WERI-Rb-1 (cell line): Measurements from ENCODE around the gene GCN1.

Experiments used
- DNase-seq: peaks from one replicate; pipeline ENCODE4 v3.0.0-alpha.2; 2020
- H3K27ac ChIP-seq: fragments of 250-450 bp; sonication (Bioruptor Pico); 2 replicates; pipeline ENCODE4 v1.5.1; 2020; ENCODE audit warnings: mild to moderate bottlenecking, moderate library complexity
- H3K27me3 ChIP-seq: fragments of 250-450 bp; sonication (Bioruptor Pico); 2 replicates; pipeline ENCODE4 v1.5.1; 2021; ENCODE audit warnings: mild to moderate bottlenecking, low read depth, moderate library complexity; ENCODE audit not compliant: insufficient read depth, severe bottlenecking
- H3K36me3 ChIP-seq: fragments of 250-450 bp; sonication (Bioruptor Pico); 2 replicates; pipeline ENCODE4 v1.5.1; 2020; ENCODE audit warnings: mild to moderate bottlenecking, moderate library complexity
- H3K4me3 ChIP-seq: 2 replicates; pipeline ENCODE4 v1.5.1; 2011; ENCODE audit warnings: low read depth, mild to moderate bottlenecking, control low read depth, low read length
- H3K9me3 ChIP-seq: fragments of 250-450 bp; sonication (Bioruptor Pico); 2 replicates; pipeline ENCODE4 v1.5.1; 2021; ENCODE audit warnings: mild to moderate bottlenecking, moderate library complexity; ENCODE audit not compliant: severe bottlenecking
- CTCF ChIP-seq: IDR thresholded peaks from 2 replicates; pipeline ENCODE4 v1.5.1; 2011; ENCODE audit warnings: low read depth, mild to moderate bottlenecking, control low read depth, inconsistent platforms, low read length

GCN1 gene

GRCh38 chr12:120183211-120183631, 11.3 kb downstream of the GCN1 start:
- TF ChIP-seq CTCF, result no peak
- Histone ChIP-seq H3K36me3 (peaks cover 78% of the 10 kb centered on the region), H3K4me3 (no peak overlapping the region), H3K9me3 (no peaks in the 10 kb centered on the region), H3K27me3 (no peaks in the 10 kb centered on the region), H3K27ac (peak overlapping the region; percentile 41; the same call in 1 of the 2 replicates)
- no peak for DNase-seq

GRCh38 chr12:120181991-120182631, 12.4 kb downstream of the GCN1 start:
- no peak overlapping the region; the same call in 1 of the 2 replicates for H3K4me3 ChIP-seq
- H3K27me3 ChIP-seq, result no peaks in the 10 kb centered on the region
- no peaks in the 10 kb centered on the region for H3K9me3 ChIP-seq
- H3K27ac ChIP-seq, result peak overlapping the region; percentile 41
- DNase-seq, result peak; percentile 81
- H3K36me3 ChIP-seq, result peaks cover 79% of the 10 kb centered on the region
- TF ChIP-seq CTCF, result 0 out of 2 replicates have a peak, but pooled peaks have one; percentile 15

GRCh38 chr12:120180975-120181374, 13.5 kb downstream of the GCN1 start:
- no peak overlapping the region for H3K27ac ChIP-seq
- no peak overlapping the region for H3K4me3 ChIP-seq
- no peaks in the 10 kb centered on the region for H3K27me3 ChIP-seq
- no peaks in the 10 kb centered on the region for H3K9me3 ChIP-seq
- TF ChIP-seq CTCF, result no peak
- peaks cover 81% of the 10 kb centered on the region for H3K36me3 ChIP-seq
- no peak for DNase-seq

GRCh38 chr12:120175537-120175936, 19.0 kb downstream of the GCN1 start:
- no peak overlapping the region for H3K4me3 ChIP-seq
- no peak overlapping the region for H3K27ac ChIP-seq
- H3K9me3 ChIP-seq, result no peaks in the 10 kb centered on the region
- peaks cover 90% of the 10 kb centered on the region for H3K36me3 ChIP-seq
- no peak for TF ChIP-seq CTCF
- no peak for DNase-seq
- no peaks in the 10 kb centered on the region for H3K27me3 ChIP-seq

- DNase-seq, result no peak
- Histone ChIP-seq H3K27me3 (no peaks in the 10 kb centered on the region), H3K9me3 (no peaks in the 10 kb centered on the region), H3K36me3 (peaks cover 90% of the 10 kb centered on the region), H3K4me3 (no peak overlapping the region), H3K27ac (no peak overlapping the region)
- no peak for TF ChIP-seq CTCF
These were observed 19.5 kb downstream of the GCN1 start for GRCh38 chr12:120175062-120175461.

- Histone ChIP-seq H3K9me3 (no peaks in the 10 kb centered on the region), H3K4me3 (no peak overlapping the region), H3K36me3 (peaks cover 86% of the 10 kb centered on the region), H3K27ac (no peak overlapping the region), H3K27me3 (no peaks in the 10 kb centered on the region)
- TF ChIP-seq CTCF, result no peak
- DNase-seq, result no peak
These were observed 22.5 kb downstream of the GCN1 start for GRCh38 chr12:120172053-120172452.
